Spleen (tissue), 7 donors: Measurements from ENCODE around the gene TES.

Experiments used
- POLR2A ChIP-seq, 3 donors: fragments of 450-650 bp; IDR thresholded peaks; one replicate each; pipeline ENCODE4 v1.5.1; 2017; ENCODE audit warnings: antibody characterized with exemption in 3 of 3, mild to moderate bottlenecking in 1 of 3
- TF ChIP-seq, protein P1 (sequence below), 11 experiments: fragments of 200-600 bp in 7 of 11; fragments of 450-650 bp in 4 of 11; sonication (generic) in 4 of 11; IDR thresholded peaks in 8 of 11; conservative IDR thresholded peaks in 3 of 11; 1 replicate in 7 of 11; 2 replicates in 4 of 11; pipeline versions ENCODE4 v1.4.0 to v1.8.0; 2016 to 2021; ENCODE audit warnings: antibody characterized with exemption in 11 of 11, inconsistent platforms in 4 of 11, mild to moderate bottlenecking in 1 of 11
- donor health status: DM: no; HTN: no; CAD: no; lungs with moderate emphysema.
- donor health status: DM: no; HTN: no; CAD: no.
- donor health status: DM: no; HTN: no; CAD: no.

- TF ChIP-seq, protein P1, sequence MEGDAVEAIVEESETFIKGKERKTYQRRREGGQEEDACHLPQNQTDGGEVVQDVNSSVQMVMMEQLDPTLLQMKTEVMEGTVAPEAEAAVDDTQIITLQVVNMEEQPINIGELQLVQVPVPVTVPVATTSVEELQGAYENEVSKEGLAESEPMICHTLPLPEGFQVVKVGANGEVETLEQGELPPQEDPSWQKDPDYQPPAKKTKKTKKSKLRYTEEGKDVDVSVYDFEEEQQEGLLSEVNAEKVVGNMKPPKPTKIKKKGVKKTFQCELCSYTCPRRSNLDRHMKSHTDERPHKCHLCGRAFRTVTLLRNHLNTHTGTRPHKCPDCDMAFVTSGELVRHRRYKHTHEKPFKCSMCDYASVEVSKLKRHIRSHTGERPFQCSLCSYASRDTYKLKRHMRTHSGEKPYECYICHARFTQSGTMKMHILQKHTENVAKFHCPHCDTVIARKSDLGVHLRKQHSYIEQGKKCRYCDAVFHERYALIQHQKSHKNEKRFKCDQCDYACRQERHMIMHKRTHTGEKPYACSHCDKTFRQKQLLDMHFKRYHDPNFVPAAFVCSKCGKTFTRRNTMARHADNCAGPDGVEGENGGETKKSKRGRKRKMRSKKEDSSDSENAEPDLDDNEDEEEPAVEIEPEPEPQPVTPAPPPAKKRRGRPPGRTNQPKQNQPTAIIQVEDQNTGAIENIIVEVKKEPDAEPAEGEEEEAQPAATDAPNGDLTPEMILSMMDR (IDR thresholded peaks at IDR 0.05 in 8 of 11, conservative IDR thresholded peaks at IDR 0.05 in 3 of 11), result no peak
- no peak for TF ChIP-seq POLR2A (IDR thresholded peaks at IDR 0.05)
Measured at GRCh38 chr7:116197360-116197759, 13.0 kb upstream of the TES start.
